ENCODE measurements around the gene NIPAL4. TPM values are rescaled to one million over a fixed set of nuclear protein-coding genes. Genes with fewer than 3 reads are reported as not detected.
A peak's percentile ranks its signal among the peaks of the same experiment; 100 is the strongest.

The NIPAL4 gene
- total RNA-seq, 4 donors from 2014 or later: 0.14 to 0.43 TPM; not detected in 2

GRCh38 chr5:157476702-157477408 lies 16.8 kb downstream of the NIPAL4 start:
- Histone ChIP-seq H3K36me3 (no peaks in the 10 kb centered on the region), H3K4me1 (no peaks in the 10 kb centered on the region), H3K27me3 (no peaks in the 10 kb centered on the region), H3K27ac (no peak overlapping the region), H3K4me3 (no peak overlapping the region), H3K9me3 (no peaks in the 10 kb centered on the region)
- TF ChIP-seq POLR2A (IDR thresholded peaks at IDR 0.05) (no peak), CTCF (IDR thresholded peaks at IDR 0.05) (peak; percentile 59 to 74 (median 66))
- peak in 1 of 2 donors; percentile 54 for DNase-seq
- intact Hi-C loops (cut with DNase I; ENCODE audit: low total_unique reads): loop anchor here (5.0 to 10.0 kb wide), 2 partner anchors 92 to 150 kb away; no protein-coding TSS in a partner anchor

- Histone ChIP-seq H3K27me3 (no peaks in the 10 kb centered on the region), H3K4me3 (no peak overlapping the region), H3K4me1 (no peaks in the 10 kb centered on the region), H3K9me3 (no peaks in the 10 kb centered on the region), H3K36me3 (no peaks in the 10 kb centered on the region), H3K27ac (peak overlapping the region; percentile 49 to 52)
- TF ChIP-seq POLR2A (IDR thresholded peaks at IDR 0.05) (no peak), CTCF (IDR thresholded peaks at IDR 0.05) (no peak)
- intact Hi-C loops (cut with DNase I; ENCODE audit: low total_unique reads): loop anchor here (5.0 to 10.0 kb wide), 2 partner anchors 93 to 151 kb away; no protein-coding TSS in a partner anchor
- DNase-seq: no peak
These were observed 17.9 kb downstream of the NIPAL4 start for GRCh38 chr5:157477814-157478494.

GRCh38 chr5:157478726-157479125 lies 18.7 kb downstream of the NIPAL4 start:
- H3K27ac ChIP-seq: peak overlapping the region in 1 of 2 donors; percentile 52

GRCh38 chr5:157479166-157479565 lies 19.2 kb downstream of the NIPAL4 start:
- Histone ChIP-seq H3K27me3 (no peaks in the 10 kb centered on the region), H3K27ac (no peak overlapping the region), H3K9me3 (no peaks in the 10 kb centered on the region), H3K4me3 (no peak overlapping the region), H3K36me3 (no peaks in the 10 kb centered on the region), H3K4me1 (no peaks in the 10 kb centered on the region)
- DNase-seq: no peak
- intact Hi-C loops (cut with DNase I; ENCODE audit: low total_unique reads): loop anchor here (5.0 to 10.0 kb wide), 2 partner anchors 94 to 152 kb away; no protein-coding TSS in a partner anchor
- TF ChIP-seq CTCF (IDR thresholded peaks at IDR 0.05) (no peak), POLR2A (IDR thresholded peaks at IDR 0.05) (no peak)

More at GRCh38 chr5:157478726-157479125, 18.7 kb downstream of the NIPAL4 start:
- DNase-seq: no peak
- no peak overlapping the region for H3K4me3 ChIP-seq
- TF ChIP-seq CTCF (IDR thresholded peaks at IDR 0.05) (no peak), POLR2A (IDR thresholded peaks at IDR 0.05) (no peak)
- H3K4me1 ChIP-seq: no peaks in the 10 kb centered on the region
- H3K9me3 ChIP-seq: no peaks in the 10 kb centered on the region
- no peaks in the 10 kb centered on the region for H3K27me3 ChIP-seq
- H3K36me3 ChIP-seq: no peaks in the 10 kb centered on the region
- intact Hi-C loops (cut with DNase I; ENCODE audit: low total_unique reads): loop anchor here (5.0 to 10.0 kb wide), 2 partner anchors 94 to 151 kb away; no protein-coding TSS in a partner anchor
